ENCODE results near the gene MARCHF10. TPM values are rescaled to one million over a fixed set of nuclear protein-coding genes. Genes with fewer than 3 reads are reported as not detected.

MARCHF10 gene
- total RNA-seq, 1 experiment from 2014 or later = not detected

DNA sequence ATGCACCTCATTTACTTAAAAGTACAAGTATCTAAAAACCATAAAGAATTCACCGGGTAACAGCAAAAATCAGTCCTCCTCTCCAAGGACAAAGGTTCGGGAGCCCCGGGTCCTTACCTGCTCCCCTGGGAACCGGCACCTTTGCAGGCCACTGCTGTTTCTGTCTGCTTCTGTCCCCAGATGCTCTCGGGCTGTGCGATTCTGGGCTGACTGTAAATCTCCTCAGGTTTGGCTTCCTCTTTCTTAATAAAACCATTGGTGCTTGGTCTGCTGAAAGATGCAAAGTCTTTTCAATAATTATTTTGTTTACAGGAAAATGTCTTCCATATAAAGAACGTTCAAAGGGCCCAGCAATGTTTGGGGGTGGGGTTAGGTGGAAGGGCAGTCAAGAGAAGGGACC is 63.9 kb downstream of the MARCHF10 start:
- POLR2A ChIA-PET = no interaction called here

More for the DNA sequence above, 63.9 kb downstream of the MARCHF10 start:
- intact Hi-C loops (cut with micrococcal nuclease) = no loop called here
- Histone ChIP-seq H4K20me1 (ENCODE audit: insufficient read depth) (no peaks in the 10 kb centered on the region), H3K4me3 (replicated peaks in 1 of 2; ENCODE audit: low read depth in 1 of 2, low read length in 2 of 2) (no peak overlapping the region), H3K4me1 (ENCODE audit: control insufficient read depth in 1 of 2, insufficient read depth in 2 of 2, low read length in 2 of 2) (no peaks in the 10 kb centered on the region), H2AFZ (ENCODE audit: low read depth, low read length, poor library complexity, severe bottlenecking) (no peak overlapping the region), H3K27ac (ENCODE audit: low read depth, low read length) (no peak overlapping the region), H3K9me3 (ENCODE audit: control insufficient read depth in 1 of 2, insufficient read depth in 1 of 2, low read depth in 1 of 2, low read length in 2 of 2) (no peaks in the 10 kb centered on the region), H3K27me3 (ENCODE audit: insufficient read depth, low read length) (no peaks in the 10 kb centered on the region), H3K9me2 (ENCODE audit: insufficient read depth) (no peaks in the 10 kb centered on the region), H3K36me3 (ENCODE audit: control insufficient read depth in 1 of 2, insufficient read depth in 2 of 2, low read length in 2 of 2) (no peaks in the 10 kb centered on the region), H3K9ac (ENCODE audit: low read length) (no peak overlapping the region), H3K79me2 (ENCODE audit: insufficient read depth, low read length) (no peaks in the 10 kb centered on the region), H3K4me2 (ENCODE audit: low read length) (no peak overlapping the region)
- ChIA-PET CTCF (no interaction called here), RAD21 (ENCODE audit: low non-redundant PET in 1 of 2, low total read pairs in 2 of 2, uncharacterized antibody in 2 of 2, unreplicated experiment in 2 of 2) (no interaction called here)
- no peak for TF ChIP-seq POLR2AphosphoS5 (IDR thresholded peaks at IDR 0.05; ENCODE audit: low read depth, low read length)
- no peak for TF ChIP-seq POLR2A (IDR thresholded peaks at IDR 0.05; ENCODE audit: borderline replicate concordance, extremely low read depth, insufficient read depth, insufficient read length)
- TF ChIP-seq REST (IDR thresholded peaks at IDR 0.05; ENCODE audit: low read depth) = no peak
- TF ChIP-seq ELF1 (IDR thresholded peaks at IDR 0.05; ENCODE audit: borderline replicate concordance, low read depth) = no peak
- TF ChIP-seq EGR1 (IDR thresholded peaks at IDR 0.05; ENCODE audit: low read depth) = no peak
- TF ChIP-seq CEBPB (IDR thresholded peaks at IDR 0.05; ENCODE audit: low read depth) = no peak
- TF ChIP-seq, protein P1, sequence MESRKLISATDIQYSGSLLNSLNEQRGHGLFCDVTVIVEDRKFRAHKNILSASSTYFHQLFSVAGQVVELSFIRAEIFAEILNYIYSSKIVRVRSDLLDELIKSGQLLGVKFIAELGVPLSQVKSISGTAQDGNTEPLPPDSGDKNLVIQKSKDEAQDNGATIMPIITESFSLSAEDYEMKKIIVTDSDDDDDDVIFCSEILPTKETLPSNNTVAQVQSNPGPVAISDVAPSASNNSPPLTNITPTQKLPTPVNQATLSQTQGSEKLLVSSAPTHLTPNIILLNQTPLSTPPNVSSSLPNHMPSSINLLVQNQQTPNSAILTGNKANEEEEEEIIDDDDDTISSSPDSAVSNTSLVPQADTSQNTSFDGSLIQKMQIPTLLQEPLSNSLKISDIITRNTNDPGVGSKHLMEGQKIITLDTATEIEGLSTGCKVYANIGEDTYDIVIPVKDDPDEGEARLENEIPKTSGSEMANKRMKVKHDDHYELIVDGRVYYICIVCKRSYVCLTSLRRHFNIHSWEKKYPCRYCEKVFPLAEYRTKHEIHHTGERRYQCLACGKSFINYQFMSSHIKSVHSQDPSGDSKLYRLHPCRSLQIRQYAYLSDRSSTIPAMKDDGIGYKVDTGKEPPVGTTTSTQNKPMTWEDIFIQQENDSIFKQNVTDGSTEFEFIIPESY (IDR thresholded peaks at IDR 0.05; ENCODE audit: extremely low read depth, insufficient replicate concordance, low read length) = no peak
- no peak for TF ChIP-seq SP1 (IDR thresholded peaks at IDR 0.05; ENCODE audit: low read depth)
- TF ChIP-seq, protein P2, sequence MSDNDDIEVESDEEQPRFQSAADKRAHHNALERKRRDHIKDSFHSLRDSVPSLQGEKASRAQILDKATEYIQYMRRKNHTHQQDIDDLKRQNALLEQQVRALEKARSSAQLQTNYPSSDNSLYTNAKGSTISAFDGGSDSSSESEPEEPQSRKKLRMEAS (IDR thresholded peaks at IDR 0.05) = no peak
- DNase-seq (ENCODE audit: low read depth, low spot score) (no peak), ATAC-seq (no peak)
- BruUV-seq (replicated peaks) = no TSS peak
